Testis (tissue), 3 donors: ENCODE results near the gene CSKMT. TPM values are rescaled to one million over a fixed set of nuclear protein-coding genes. Genes with fewer than 3 reads are reported as not detected.
A peak's percentile ranks its signal among the peaks of the same experiment; 100 is the strongest.
"Not testable (repeated sequence)": the region's sequence is repeated elsewhere in the genome, so short reads cannot be mapped to it uniquely, and the experiment has no call there.

ENCODE experiments used
- DNase-seq: peaks from one replicate; pipeline ENCODE4 v3.0.0-alpha.2; 2019
- H3K27ac ChIP-seq, 2 donors: fragments of 200-600 bp; sonication (generic); one replicate each; pipeline ENCODE4 v1.5.1; 2019
- H3K27me3 ChIP-seq: fragments of 200-600 bp; sonication (generic); one replicate; pipeline ENCODE4 v1.5.1; 2019
- H3K36me3 ChIP-seq: fragments of 200-600 bp; sonication (generic); one replicate; pipeline ENCODE4 v1.5.1; 2017; ENCODE audit warnings: low read depth; ENCODE audit errors: missing control alignments
- H3K4me1 ChIP-seq: fragments of 200-600 bp; sonication (generic); one replicate; pipeline ENCODE4 v1.5.1; 2019
- H3K4me3 ChIP-seq, 2 donors: fragments of 200-600 bp; sonication (generic); one replicate each; pipeline ENCODE4 v1.5.1; 2017 to 2019
- H3K9me3 ChIP-seq: fragments of 200-600 bp; sonication (generic); one replicate; pipeline ENCODE4 v1.5.1; 2017
- CTCF ChIP-seq, 3 experiments: fragments of 450-650 bp in 2 of 3; fragments of 200-600 bp in 1 of 3; sonication (generic) in 1 of 3; IDR thresholded peaks; one replicate each; pipeline ENCODE4 v1.5.1; 2016 to 2019; ENCODE audit warnings: antibody characterized with exemption in 3 of 3, mild to moderate bottlenecking in 2 of 3, moderate library complexity in 1 of 3
- POLR2A ChIP-seq: fragments of 450-650 bp; IDR thresholded peaks from one replicate; pipeline ENCODE4 v1.6.1; 2017; ENCODE audit warnings: antibody characterized with exemption, mild to moderate bottlenecking, moderate library complexity
- WGBS, 2 donors: methylation state at CpG; one replicate each; pipeline ENCODE4 v1.1.5; 2018; 5-methylcytosine and 5-hydroxymethylcytosine counted together
- intact Hi-C: fragments of 100-400 bp; cut with DNase I; formaldehyde crosslinking; loops from one replicate; pipeline ENCODE4 v1.15.1; 2023; ENCODE audit warnings: low total_unique reads
- polyA plus RNA-seq: library from polyadenylated mRNA; stranded (reverse); fragments of 350-450 nt; fragmentation: Illumina TruSeq; extraction: RNeasy Lipid Tissue Mini Kit (QIAGEN cat#74804); gene quantifications from one replicate; pipeline ENCODE4 v1.2.3, GENCODE V29; 2014; ENCODE audit warnings: low read depth, low replicate concordance; ENCODE audit not compliant: insufficient read depth
- total RNA-seq, 2 donors: library from RNA; depleted of rRNA; stranded (reverse); fragments of >200 nt; gene quantifications; one replicate each; pipeline ENCODE4 v1.2.3, GENCODE V29; 2016

CSKMT gene
- total and polyA plus RNA-seq, 3 donors from 2014 or later: 2.0 to 3.7 (median 2.4) TPM

- WGBS, 2 donors: 93 to 95% methylated on average over 11 of the region's 11 CpGs
These were observed 37.1 kb downstream of the CSKMT start for GRCh38 chr11:62702246-62702645.

GRCh38 chr11:62703921-62704320, 38.8 kb downstream of the CSKMT start:
- H3K9me3 ChIP-seq, H3K27ac ChIP-seq, H3K27me3 ChIP-seq, intact Hi-C loops, H3K4me3 ChIP-seq, DNase-seq, H3K36me3 ChIP-seq: not testable (repeated sequence)
- H3K4me1 ChIP-seq: peaks cover 33% of the 10 kb centered on the region
- WGBS, 2 donors: 95 to 96% methylated on average over 4 of the region's 4 CpGs

More at GRCh38 chr11:62702246-62702645, 37.1 kb downstream of the CSKMT start:
- TF ChIP-seq CTCF (IDR thresholded peaks at IDR 0.05) (no peak), POLR2A (no peak)
- H3K4me1 ChIP-seq: peaks cover 17% of the 10 kb centered on the region
- no peak overlapping the region for H3K4me3 ChIP-seq
- intact Hi-C loops: no loop called here
- H3K27ac ChIP-seq: no peak overlapping the region
- no peaks in the 10 kb centered on the region for H3K36me3 ChIP-seq
- no peaks in the 10 kb centered on the region for H3K27me3 ChIP-seq
- no peaks in the 10 kb centered on the region for H3K9me3 ChIP-seq
- DNase-seq: no peak

GRCh38 chr11:62705413-62705812, 40.3 kb downstream of the CSKMT start:
- no peak for DNase-seq
- intact Hi-C loops: no loop called here
- peaks cover 41% of the 10 kb centered on the region for H3K4me1 ChIP-seq
- H3K9me3 ChIP-seq: no peaks in the 10 kb centered on the region
- no peaks in the 10 kb centered on the region for H3K36me3 ChIP-seq
- H3K27me3 ChIP-seq: no peaks in the 10 kb centered on the region
- TF ChIP-seq CTCF (IDR thresholded peaks at IDR 0.05) (no peak), POLR2A (no peak)
- H3K4me3 ChIP-seq: peak overlapping the region; percentile 75
- peak overlapping the region; percentile 15 to 80 for H3K27ac ChIP-seq
- 30 to 32% methylated on average over 7 of the region's 7 CpGs for WGBS, 2 donors

- H3K27me3 ChIP-seq: no peaks in the 10 kb centered on the region
These were observed 41.1 kb downstream of the CSKMT start for GRCh38 chr11:62705880-62706849.

More at GRCh38 chr11:62705880-62706849, 41.1 kb downstream of the CSKMT start:
- 3 to 10% methylated on average over 29 to 53 of the region's 73 CpGs for WGBS, 2 donors
- H3K9me3 ChIP-seq: no peaks in the 10 kb centered on the region
- peak overlapping the region; percentile 15 to 80 for H3K27ac ChIP-seq
- no peak for TF ChIP-seq POLR2A
- no peak for TF ChIP-seq CTCF (IDR thresholded peaks at IDR 0.05)
- DNase-seq: peak; percentile 97
- H3K36me3 ChIP-seq: no peaks in the 10 kb centered on the region
- intact Hi-C loops: no loop called here
- peak overlapping the region; percentile 75 for H3K4me3 ChIP-seq
- peaks cover 44% of the 10 kb centered on the region for H3K4me1 ChIP-seq
